ENCODE measurements around the gene PHF19.
A peak's percentile ranks its signal among the peaks of the same experiment; 100 is the strongest.

Gene PHF19

DNA sequence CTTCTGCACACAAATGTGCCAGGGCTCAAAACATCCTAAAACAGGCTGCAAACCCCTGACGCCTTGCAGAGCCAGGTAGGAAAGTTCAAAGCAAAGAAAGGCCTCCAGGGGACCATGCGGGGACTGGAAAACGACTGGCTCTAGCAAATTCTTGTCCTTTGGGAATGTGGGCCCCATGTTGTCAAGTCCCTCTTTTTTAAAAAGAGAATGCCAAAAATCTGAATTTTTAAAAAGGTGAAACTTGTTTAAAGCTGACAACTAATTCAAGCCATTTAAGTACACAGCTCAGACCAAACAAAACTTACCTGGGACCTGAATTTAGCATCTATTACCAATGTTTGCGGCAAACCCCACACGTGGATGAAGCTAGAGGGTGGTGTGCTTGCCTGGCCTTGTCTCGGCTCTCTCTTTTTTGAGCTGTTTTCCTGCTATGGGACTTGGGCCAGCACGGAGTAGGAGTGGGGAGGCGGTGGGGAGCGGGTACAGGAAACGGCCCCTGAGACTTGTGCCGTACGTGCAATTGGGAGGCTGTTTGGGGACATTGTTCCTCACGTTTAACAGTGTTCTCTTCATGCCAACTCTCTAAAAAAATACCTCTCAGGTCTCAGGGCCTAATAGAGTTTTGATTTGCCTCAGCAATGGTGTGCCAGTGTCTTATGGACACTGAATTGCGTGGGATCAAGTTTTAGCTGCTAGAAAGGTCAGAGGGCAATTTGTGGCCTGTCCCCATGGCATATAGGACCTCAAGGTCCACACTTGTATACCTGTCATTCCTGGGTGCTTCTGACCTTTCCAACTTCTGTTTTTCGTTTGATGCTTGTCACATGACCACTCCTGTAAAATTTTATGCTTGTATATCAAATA lies 15.1 kb upstream of the PHF19 start:
- no peaks in the 10 kb centered on the region for H3K9me2 ChIP-seq (replicated peaks; ENCODE audit: insufficient read depth, low read length)
- no peaks in the 10 kb centered on the region for H3K79me2 ChIP-seq (ENCODE audit: insufficient read depth, low read length)
- no peaks in the 10 kb centered on the region for H3K36me3 ChIP-seq (ENCODE audit: low read length)
- H4K20me1 ChIP-seq (ENCODE audit: low read depth, low read length) = no peaks in the 10 kb centered on the region
- peak overlapping the region; percentile 91 for H3K27ac ChIP-seq (ENCODE audit: low read depth, low read length)
- H2AFZ ChIP-seq (ENCODE audit: low read depth, low read length, severe bottlenecking) = no peak overlapping the region
- H3K9ac ChIP-seq (ENCODE audit: low read length) = peak overlapping the region; percentile 49
- H3K4me2 ChIP-seq (ENCODE audit: low read depth, low read length, poor library complexity, severe bottlenecking) = peak overlapping the region; percentile 52
- peaks cover 39% of the 10 kb centered on the region for H3F3A ChIP-seq (ENCODE audit: insufficient read depth)
- no peaks in the 10 kb centered on the region for H3K27me3 ChIP-seq (ENCODE audit: low read length)
- no peaks in the 10 kb centered on the region for H3K9me3 ChIP-seq (ENCODE audit: insufficient read depth, low read length)
- no peak for TF ChIP-seq EZH2phosphoT487 (conservative IDR thresholded peaks at IDR 0.05; ENCODE audit: low read length)
- TF ChIP-seq CTCF (IDR thresholded peaks at IDR 0.05; ENCODE audit: insufficient read depth, low read length, poor library complexity, severe bottlenecking) = no peak
- peak overlapping the region; percentile 0 for H3K4me3 ChIP-seq (ENCODE audit: insufficient read depth, low read length, poor library complexity, severe bottlenecking)

DNA sequence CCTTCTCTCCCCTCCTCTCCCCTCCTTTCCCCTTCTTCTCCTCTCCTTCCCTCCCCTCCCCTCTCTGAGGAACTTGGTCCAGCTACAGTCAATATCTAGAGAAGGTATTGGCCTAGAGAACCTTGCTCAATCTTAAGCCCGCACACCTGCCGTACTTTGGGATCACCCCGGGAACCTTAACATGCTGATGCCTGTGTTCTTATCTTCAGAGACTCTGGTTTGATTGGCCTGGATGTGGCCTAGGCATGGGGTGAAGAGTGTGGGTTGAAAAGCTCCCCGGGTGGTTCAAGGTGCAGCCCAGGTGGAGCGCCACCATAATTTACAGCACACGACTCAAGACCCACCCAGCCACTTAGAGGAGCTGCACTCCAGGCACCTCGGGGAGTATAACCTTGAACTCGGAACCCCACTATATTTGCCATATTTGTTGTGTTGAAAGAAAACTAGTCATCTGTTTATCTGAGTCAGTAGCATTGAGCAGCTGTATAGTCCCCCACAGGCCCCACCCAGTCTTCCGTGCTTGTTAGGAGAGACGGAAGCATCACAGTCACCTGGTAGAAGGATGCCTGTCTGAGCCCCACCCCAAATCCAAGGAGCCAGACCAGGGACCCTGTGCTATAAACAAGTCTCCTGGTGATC lies 14.4 kb upstream of the PHF19 start:
- H3K27ac ChIP-seq (ENCODE audit: low read depth, low read length) = peak overlapping the region; percentile 91
- H2AFZ ChIP-seq (ENCODE audit: low read depth, low read length, severe bottlenecking) = no peak overlapping the region
- H3K27me3 ChIP-seq (ENCODE audit: low read length) = no peaks in the 10 kb centered on the region
- no peaks in the 10 kb centered on the region for H3K9me3 ChIP-seq (ENCODE audit: insufficient read depth, low read length)
- no peaks in the 10 kb centered on the region for H3K36me3 ChIP-seq (ENCODE audit: low read length)
- peak overlapping the region; percentile 52 for H3K4me2 ChIP-seq (ENCODE audit: low read depth, low read length, poor library complexity, severe bottlenecking)
- TF ChIP-seq CTCF (IDR thresholded peaks at IDR 0.05; ENCODE audit: insufficient read depth, low read length, poor library complexity, severe bottlenecking) = no peak
- TF ChIP-seq EZH2phosphoT487 (conservative IDR thresholded peaks at IDR 0.05; ENCODE audit: low read length) = no peak
- H4K20me1 ChIP-seq (ENCODE audit: low read depth, low read length) = no peaks in the 10 kb centered on the region
- H3F3A ChIP-seq (ENCODE audit: insufficient read depth) = peaks cover 34% of the 10 kb centered on the region
- no peaks in the 10 kb centered on the region for H3K79me2 ChIP-seq (ENCODE audit: insufficient read depth, low read length)
- peak overlapping the region; percentile 49 for H3K9ac ChIP-seq (ENCODE audit: low read length)
- no peaks in the 10 kb centered on the region for H3K9me2 ChIP-seq (replicated peaks; ENCODE audit: insufficient read depth, low read length)
- no peak overlapping the region for H3K4me3 ChIP-seq (ENCODE audit: insufficient read depth, low read length, poor library complexity, severe bottlenecking)

- Histone ChIP-seq H3K9me2 (replicated peaks; ENCODE audit: insufficient read depth, low read length) (no peaks in the 10 kb centered on the region), H3K4me3 (ENCODE audit: insufficient read depth, low read length, poor library complexity, severe bottlenecking) (no peak overlapping the region), H4K20me1 (ENCODE audit: low read depth, low read length) (no peaks in the 10 kb centered on the region), H3K27me3 (ENCODE audit: low read length) (no peaks in the 10 kb centered on the region), H3K9me3 (ENCODE audit: insufficient read depth, low read length) (no peaks in the 10 kb centered on the region), H3F3A (ENCODE audit: insufficient read depth) (peaks cover 29% of the 10 kb centered on the region), H3K4me2 (ENCODE audit: low read depth, low read length, poor library complexity, severe bottlenecking) (no peak overlapping the region), H3K9ac (ENCODE audit: low read length) (no peak overlapping the region), H3K79me2 (ENCODE audit: insufficient read depth, low read length) (no peaks in the 10 kb centered on the region), H2AFZ (ENCODE audit: low read depth, low read length, severe bottlenecking) (no peak overlapping the region), H3K27ac (ENCODE audit: low read depth, low read length) (peak overlapping the region; percentile 91), H3K36me3 (ENCODE audit: low read length) (no peaks in the 10 kb centered on the region)
- no peak for TF ChIP-seq CTCF (IDR thresholded peaks at IDR 0.05; ENCODE audit: insufficient read depth, low read length, poor library complexity, severe bottlenecking)
- TF ChIP-seq EZH2phosphoT487 (conservative IDR thresholded peaks at IDR 0.05; ENCODE audit: low read length) = no peak
Measured at GRCh38 chr9:120890320-120891244, 13.6 kb upstream of the PHF19 start.

Measured in SU-DHL-6 (cell line).